HEK293 (cell line): ENCODE data around the gene CREM.

Experiments
- AEBP2 ChIP-seq: fragments of 450-650 bp; formaldehyde crosslinking; IDR thresholded peaks from 2 replicates; pipeline ENCODE4 v1.5.1; 2016; ENCODE audit warnings: missing biosample characterization, missing genetic modification characterization, borderline replicate concordance
- EGR2 ChIP-seq: fragments of 450-650 bp; formaldehyde crosslinking; IDR thresholded peaks from 2 replicates; pipeline ENCODE4 v1.5.1; 2016; ENCODE audit warnings: low read depth, missing biosample characterization, missing genetic modification characterization
- HOXD13 ChIP-seq: sonication (generic); formaldehyde crosslinking; IDR thresholded peaks from 2 replicates; pipeline ENCODE4 v1.8.0; 2022; ENCODE audit warnings: missing genetic modification reagents, borderline replicate concordance
- REST ChIP-seq: fragments of 450-650 bp; formaldehyde crosslinking; IDR thresholded peaks from 2 replicates; pipeline ENCODE4 v1.5.1; 2016; ENCODE audit warnings: missing biosample characterization, missing genetic modification characterization
- SCRT2 ChIP-seq: fragments of 450-650 bp; formaldehyde crosslinking; IDR thresholded peaks from 2 replicates; pipeline ENCODE4 v1.5.1; 2016; ENCODE audit warnings: missing biosample characterization, missing genetic modification characterization
- ZBTB1 ChIP-seq: fragments of 450-650 bp; formaldehyde crosslinking; IDR thresholded peaks from 2 replicates; pipeline ENCODE4 v1.5.1; 2016; ENCODE audit warnings: missing biosample characterization, missing genetic modification characterization
- ZBTB44 ChIP-seq: fragments of 450-650 bp; IDR thresholded peaks from 2 replicates; pipeline ENCODE4 v1.5.1; 2018; ENCODE audit warnings: missing biosample characterization, mild to moderate bottlenecking, missing genetic modification characterization
- ZBTB48 ChIP-seq: fragments of 450-650 bp; formaldehyde crosslinking; IDR thresholded peaks from 2 replicates; pipeline ENCODE4 v1.5.1; 2016; ENCODE audit warnings: missing biosample characterization, missing genetic modification characterization
- ZBTB6 ChIP-seq: fragments of 450-650 bp; formaldehyde crosslinking; IDR thresholded peaks from 2 replicates; pipeline ENCODE4 v1.5.1; 2017; ENCODE audit warnings: missing biosample characterization, missing genetic modification characterization
- ZFP69B ChIP-seq: fragments of 450-650 bp; formaldehyde crosslinking; IDR thresholded peaks from 2 replicates; pipeline ENCODE4 v1.5.1; 2016; ENCODE audit warnings: missing biosample characterization, missing genetic modification characterization
- ZNF169 ChIP-seq: fragments of 450-650 bp; formaldehyde crosslinking; IDR thresholded peaks from 2 replicates; pipeline ENCODE4 v1.5.1; 2016; ENCODE audit warnings: missing biosample characterization, missing genetic modification characterization
- ZNF18 ChIP-seq: fragments of 450-650 bp; formaldehyde crosslinking; IDR thresholded peaks from 2 replicates; pipeline ENCODE4 v1.5.1; 2016; ENCODE audit warnings: missing biosample characterization, missing genetic modification characterization
- ZNF19 ChIP-seq: fragments of 450-650 bp; formaldehyde crosslinking; IDR thresholded peaks from 2 replicates; pipeline ENCODE4; 2016; ENCODE audit warnings: missing biosample characterization, missing genetic modification characterization, low read depth
- ZNF354C ChIP-seq: fragments of 450-650 bp; formaldehyde crosslinking; IDR thresholded peaks from 2 replicates; pipeline ENCODE4 v1.5.1; 2016; ENCODE audit warnings: missing biosample characterization, missing genetic modification characterization, low read depth, borderline replicate concordance
- ZNF449 ChIP-seq: fragments of 450-650 bp; formaldehyde crosslinking; IDR thresholded peaks from 2 replicates; pipeline ENCODE4 v1.5.1; 2017; ENCODE audit warnings: missing biosample characterization, mild to moderate bottlenecking, missing genetic modification characterization, moderate library complexity
- ZNF501 ChIP-seq: fragments of 450-650 bp; formaldehyde crosslinking; IDR thresholded peaks from 2 replicates; pipeline ENCODE4 v1.5.1; 2016; ENCODE audit warnings: missing biosample characterization, missing genetic modification characterization
- ZNF549 ChIP-seq: fragments of 450-650 bp; IDR thresholded peaks from 2 replicates; pipeline ENCODE4 v1.5.1; 2018; ENCODE audit warnings: missing biosample characterization, missing genetic modification characterization, mild to moderate bottlenecking, inconsistent platforms, moderate library complexity
- ZNF580 ChIP-seq: fragments of 450-650 bp; formaldehyde crosslinking; IDR thresholded peaks from 2 replicates; pipeline ENCODE4 v1.5.1; 2016; ENCODE audit warnings: missing biosample characterization, missing genetic modification characterization
- ZNF596 ChIP-seq: fragments of 450-650 bp; IDR thresholded peaks from 2 replicates; pipeline ENCODE4 v1.5.0; 2018; ENCODE audit warnings: missing biosample characterization, mild to moderate bottlenecking, missing genetic modification characterization, moderate library complexity
- ZNF600 ChIP-seq: fragments of 450-650 bp; formaldehyde crosslinking; IDR thresholded peaks from 2 replicates; pipeline ENCODE4 v1.5.1; 2016; ENCODE audit warnings: missing biosample characterization, missing genetic modification characterization
- ZNF639 ChIP-seq: fragments of 450-650 bp; formaldehyde crosslinking; IDR thresholded peaks from 2 replicates; pipeline ENCODE4 v1.5.1; 2016; ENCODE audit warnings: missing biosample characterization, missing genetic modification characterization
- ZNF664 ChIP-seq: fragments of 450-650 bp; formaldehyde crosslinking; IDR thresholded peaks from 2 replicates; pipeline ENCODE4 v1.5.1; 2016; ENCODE audit warnings: missing biosample characterization, missing genetic modification characterization
- ZNF670 ChIP-seq: fragments of 450-650 bp; formaldehyde crosslinking; IDR thresholded peaks from 2 replicates; pipeline ENCODE4 v1.5.1; 2016; ENCODE audit warnings: missing biosample characterization, missing genetic modification characterization, low read depth
- ZNF830 ChIP-seq: fragments of 450-650 bp; IDR thresholded peaks from 2 replicates; pipeline ENCODE4 v1.5.0; 2018; ENCODE audit warnings: missing biosample characterization, missing genetic modification characterization, low read depth, mild to moderate bottlenecking, moderate library complexity

CREM gene

GRCh38 chr10:35090162-35090954, 36.3 kb upstream of the CREM start, which contains the start of gene CUL2 (continued):
- TF ChIP-seq ZNF501 (tag by site-specific recombination) (peak; percentile 91), ZNF19 (no peak), EGR2 (peak; percentile 26; the same call in 1 of the 2 replicates), REST (tag by site-specific recombination) (0 out of 2 replicates have a peak, but pooled peaks have one; percentile 28), ZNF600 (peak; percentile 68), ZNF830 (no peak), ZNF580 (0 out of 2 replicates have a peak, but pooled peaks have one; percentile 44), ZNF639 (tag by site-specific recombination) (peak; percentile 92), ZNF169 (no peak), ZBTB1 (0 out of 2 replicates have a peak, but pooled peaks have one; percentile 25), SCRT2 (tag by site-specific recombination) (peak; percentile 57), ZNF449 (peak; percentile 84), ZNF354C (tag by site-specific recombination) (no peak), ZNF549 (tag by site-specific recombination) (no peak), ZBTB48 (tag by site-specific recombination) (0 out of 2 replicates have a peak, but pooled peaks have one; percentile 46), ZBTB44 (tag by site-specific recombination) (no peak), ZFP69B (tag by site-specific recombination) (peak; percentile 75), ZNF18 (tag by site-specific recombination) (no peak), ZBTB6 (no peak), AEBP2 (tag by site-specific recombination) (no peak), HOXD13 (CRISPR knock-in tag) (no peak), ZNF670 (no peak), ZNF664 (tag by site-specific recombination) (peak; percentile 86), ZNF596 (tag by site-specific recombination) (0 out of 2 replicates have a peak, but pooled peaks have one; percentile 18)
